Measurements from ENCODE around the gene SEMA5B.

The SEMA5B gene

DNA sequence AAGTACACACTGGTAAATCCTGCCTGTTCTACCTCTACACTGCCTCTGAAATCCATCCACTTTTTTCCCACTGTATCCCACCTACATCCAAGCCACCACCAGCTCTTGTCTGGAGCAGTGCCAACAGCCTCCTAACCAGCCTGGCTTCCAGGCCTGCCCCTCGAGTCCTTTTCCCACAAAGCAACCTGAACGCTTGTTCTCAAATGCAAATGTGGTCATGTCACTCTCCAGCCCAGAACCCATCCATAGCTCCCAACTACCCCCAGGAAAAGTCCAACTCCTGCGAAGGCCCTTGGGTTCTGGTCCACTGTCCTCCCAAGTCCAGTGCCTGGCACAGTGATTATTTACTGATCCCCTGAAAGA, 83.8 kb downstream of the SEMA5B start:
- DNase-seq (ENCODE audit: low spot score) = no peak

DNA sequence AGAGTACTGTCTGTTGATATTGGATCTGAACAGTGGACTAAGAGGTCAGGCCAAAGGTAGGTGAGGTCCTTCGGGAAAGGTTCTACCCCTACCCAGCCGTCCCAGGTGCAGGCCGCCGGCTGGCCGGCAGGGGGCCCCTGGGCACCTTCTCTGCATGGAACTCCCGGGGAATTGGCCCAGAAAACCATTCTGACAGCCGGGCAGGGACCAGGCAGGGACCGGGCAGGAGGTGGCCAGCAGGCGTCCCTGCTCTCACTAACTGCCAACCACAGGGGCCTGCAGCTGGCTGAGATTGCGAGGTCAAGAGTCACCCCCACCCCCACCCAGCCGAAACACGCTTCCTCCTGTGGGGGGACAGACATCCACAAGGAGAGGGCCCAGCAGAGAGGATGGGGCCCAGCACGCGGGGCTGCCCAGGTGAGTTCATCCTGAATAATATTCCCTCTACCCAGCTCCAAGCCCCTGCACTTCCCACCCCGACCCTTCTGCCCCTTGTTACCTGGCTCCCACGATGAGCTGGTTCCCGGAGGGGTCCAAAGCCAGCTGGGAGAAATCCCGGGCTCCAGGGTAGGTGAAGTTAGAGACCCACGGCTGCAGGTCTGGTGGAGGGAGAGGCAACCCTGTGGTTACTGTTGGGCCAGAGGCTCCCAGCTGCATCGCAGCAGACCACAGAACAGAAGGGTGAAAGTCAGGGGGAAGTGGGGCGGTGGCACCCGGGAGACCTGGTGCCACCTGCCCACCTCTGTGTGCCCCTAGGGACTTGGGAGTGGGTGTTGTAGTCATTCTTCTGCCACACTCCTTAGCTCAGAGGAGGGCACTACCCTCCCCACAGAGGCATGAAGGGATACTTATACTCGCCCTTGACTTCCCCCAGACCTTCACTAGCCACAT, 84.4 kb downstream of the SEMA5B start:
- peak; percentile 51 for DNase-seq (ENCODE audit: low spot score)

- no peak for DNase-seq (ENCODE audit: low spot score)
Observed at GRCh38 chr3:122942239-122942638, 85.3 kb downstream of the SEMA5B start.

GRCh38 chr3:122941228-122942206, 86.0 kb downstream of the SEMA5B start:
- peak; percentile 14 for DNase-seq (ENCODE audit: low spot score)

GRCh38 chr3:122940628-122941086, 86.9 kb downstream of the SEMA5B start:
- DNase-seq (ENCODE audit: low spot score) = no peak

DNA sequence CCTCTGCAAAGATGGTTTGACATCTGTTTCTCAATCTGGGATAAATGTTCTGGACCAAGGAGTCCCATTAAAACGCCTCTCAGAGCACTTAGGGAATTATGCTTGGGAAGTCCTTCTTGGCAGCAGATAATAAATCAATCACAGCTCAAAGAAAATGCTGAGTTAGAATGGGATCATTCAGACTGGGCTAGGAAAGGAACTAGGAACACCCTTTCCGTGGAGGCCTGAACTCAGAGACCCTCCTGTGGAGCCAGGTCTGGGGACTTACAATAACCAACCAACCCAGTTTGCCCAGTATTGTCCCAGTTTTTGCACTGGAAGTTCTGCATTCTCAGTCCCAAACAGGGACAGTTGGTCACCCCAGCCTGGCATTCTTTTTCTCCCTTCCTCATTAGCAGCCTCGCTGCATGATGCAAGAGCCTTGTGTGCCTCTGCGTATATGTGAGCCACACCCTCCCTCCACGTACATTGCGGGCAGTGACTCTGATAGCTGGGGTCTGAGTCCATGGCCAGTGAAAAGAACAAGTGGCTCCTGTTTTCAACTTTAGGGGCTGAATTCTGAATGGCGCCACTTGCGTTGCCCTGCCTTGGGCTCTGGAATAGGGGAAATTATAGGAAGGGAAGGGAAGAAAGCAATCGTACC, 88.7 kb downstream of the SEMA5B start:
- DNase-seq (ENCODE audit: low spot score) = no peak

DNA sequence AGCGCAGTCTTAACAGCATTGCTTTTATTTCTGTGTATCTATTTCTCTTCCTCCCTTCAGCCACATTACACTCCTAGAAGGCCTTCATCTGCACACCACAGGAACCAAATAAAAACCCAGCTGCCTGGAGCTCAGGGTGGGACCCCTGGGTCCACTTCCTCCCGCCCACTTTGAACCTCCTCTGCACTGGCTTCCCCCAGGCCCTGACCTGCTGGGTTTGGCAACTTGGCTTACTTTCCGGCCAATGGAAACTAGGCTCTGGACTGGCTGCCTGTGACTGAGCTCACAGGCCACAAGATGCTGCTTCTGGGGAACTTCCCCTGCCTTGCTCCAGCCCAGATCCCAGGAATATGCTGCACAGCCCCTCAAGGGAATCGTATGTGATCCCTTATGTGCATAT, 89.8 kb downstream of the SEMA5B start:
- DNase-seq (ENCODE audit: low spot score) = no peak

GRCh38 chr3:122936986-122937385, 90.6 kb downstream of the SEMA5B start:
- DNase-seq (ENCODE audit: low spot score) = no peak

- no peak for DNase-seq (ENCODE audit: low spot score)
Observed at GRCh38 chr3:122936335-122936734, 91.2 kb downstream of the SEMA5B start.

GRCh38 chr3:122934251-122934650, 93.3 kb downstream of the SEMA5B start:
- DNase-seq (ENCODE audit: low spot score) = no peak

GRCh38 chr3:122932251-122932967, 95.2 kb downstream of the SEMA5B start:
- no peak for DNase-seq (ENCODE audit: low spot score)

DNA sequence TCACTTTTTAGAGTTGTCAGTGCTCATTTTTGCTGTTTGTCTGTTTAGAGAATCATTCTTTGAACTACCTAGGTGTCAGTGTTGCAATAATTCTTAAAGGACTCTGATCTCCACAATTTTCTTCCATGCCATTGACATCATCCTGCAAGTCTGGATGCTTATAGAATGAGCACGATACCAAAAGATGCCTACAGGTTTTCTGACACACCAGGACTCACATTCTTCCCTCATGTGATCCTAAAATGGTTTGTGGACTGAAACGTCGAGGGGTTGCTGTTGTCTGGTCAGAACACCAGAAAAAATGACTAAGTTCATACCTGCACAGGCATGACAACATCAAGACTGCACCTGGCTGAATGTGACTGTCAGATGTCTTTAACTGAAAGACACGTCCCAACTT, 95.9 kb downstream of the SEMA5B start:
- DNase-seq (ENCODE audit: low spot score) = no peak

- no peak for DNase-seq (ENCODE audit: low spot score)
Observed at GRCh38 chr3:122930063-122930997, 97.2 kb downstream of the SEMA5B start.

- no peak for DNase-seq (ENCODE audit: low spot score)
Observed at GRCh38 chr3:122929188-122930062, 98.1 kb downstream of the SEMA5B start.

- DNase-seq (ENCODE audit: low spot score) = no peak
Observed at GRCh38 chr3:122928396-122929187, 99.0 kb downstream of the SEMA5B start.

DNA sequence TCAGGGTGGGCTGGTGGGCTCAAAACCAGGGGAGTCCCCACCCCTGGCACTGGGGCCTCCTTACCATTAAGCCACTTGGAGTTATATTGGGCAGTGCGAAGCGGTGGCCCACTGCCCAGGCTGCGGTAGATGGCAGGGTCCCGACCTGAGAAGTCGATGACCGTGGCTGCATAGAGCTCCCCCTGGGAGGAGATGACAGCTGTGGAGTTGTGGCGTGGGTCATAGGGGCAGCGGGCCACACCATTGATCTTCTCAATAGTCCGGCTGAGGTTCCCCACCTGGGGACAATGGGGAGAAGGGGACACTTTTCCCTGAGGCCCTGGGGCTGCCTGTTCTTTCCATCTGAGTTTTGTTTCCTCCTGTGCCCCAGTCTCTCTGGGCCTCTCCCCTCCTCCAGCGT, 99.8 kb downstream of the SEMA5B start:
- DNase-seq (ENCODE audit: low spot score) = no peak

- DNase-seq (ENCODE audit: low spot score) = no peak
Observed at GRCh38 chr3:122926811-122927210, 100.8 kb downstream of the SEMA5B start.

DNA sequence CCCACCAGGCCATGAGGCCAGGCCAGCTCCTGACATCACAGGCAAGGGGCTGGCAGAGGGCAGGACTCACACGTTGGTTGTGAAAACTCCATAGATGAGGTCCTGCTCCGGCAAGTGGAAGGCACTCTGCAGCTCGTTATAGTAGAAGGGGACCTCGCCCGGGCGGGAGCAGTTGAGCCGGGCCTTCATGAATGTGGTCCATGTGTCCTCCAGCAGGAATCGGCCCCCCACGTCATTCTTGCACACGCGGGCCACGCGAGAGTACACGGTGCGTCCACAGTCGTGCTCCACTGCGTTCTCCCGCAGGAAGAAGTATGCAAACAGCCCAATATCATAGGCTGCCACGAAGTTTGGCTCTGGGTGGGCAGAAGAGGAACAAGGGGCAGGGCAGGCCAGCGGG, 101.2 kb downstream of the SEMA5B start:
- no peak for DNase-seq (ENCODE audit: low spot score)

DNA sequence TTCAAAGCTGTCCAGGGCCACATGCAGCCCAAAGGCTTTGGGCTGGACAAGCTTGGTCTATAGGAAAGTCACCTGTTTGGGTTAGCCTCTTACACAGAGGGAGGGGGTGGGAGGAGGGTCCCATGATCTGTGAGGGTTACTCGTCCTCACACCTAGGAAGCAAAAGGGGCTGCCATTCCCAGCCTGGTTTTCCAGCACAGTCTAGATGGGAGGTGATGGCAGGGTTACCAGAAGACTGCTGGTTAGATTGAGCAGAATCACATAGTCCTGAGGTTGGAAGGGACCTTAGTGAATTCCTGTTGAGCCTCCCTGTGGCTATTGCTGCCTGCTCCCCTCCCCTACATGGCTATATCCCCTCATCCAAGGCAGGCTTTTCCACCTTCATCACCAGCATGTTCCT, 101.8 kb downstream of the SEMA5B start:
- DNase-seq (ENCODE audit: low spot score) = no peak
